Activated CD4-positive, alpha-beta memory T cell treated with anti-CD3 and anti-CD28 coated beads, Interleukin-2, amount 10 ng/mL, durations not matched to agents 7 days and 5 days (primary cell): Measurements from ENCODE around the gene ANTXR1. TPM values are rescaled to one million over a fixed set of nuclear protein-coding genes. Genes with fewer than 3 reads are reported as not detected.

Source experiments
- CTCF ChIA-PET: fragments of 350-600 bp; sonication (Branson Sonifier 250); formaldehyde crosslinking; loops from one replicate; lab custom pipeline; 2021; ENCODE audit warnings: antibody characterized with exemption, inconsistent platforms; lab: Charles Lee
- POLR2A ChIA-PET: fragments of 350-600 bp; sonication (Branson Sonifier 250); formaldehyde crosslinking; loops from one replicate; lab custom pipeline; 2021; ENCODE audit warnings: antibody characterized with exemption; lab: Charles Lee
- DNase-seq: peaks from one replicate; pipeline ENCODE4 v3.0.0-alpha.2; 2020
- H3K27ac Mint-ChIP-seq: one replicate; pipeline ENCODE4 v1.8.0; 2021; ENCODE audit warnings: mild to moderate bottlenecking, mixed read lengths
- H3K27me3 Mint-ChIP-seq: one replicate; pipeline ENCODE4 v1.8.0; 2021; ENCODE audit warnings: mixed read lengths
- H3K36me3 Mint-ChIP-seq: one replicate; pipeline ENCODE4 v1.8.0; 2021; ENCODE audit warnings: low read depth, mixed read lengths
- H3K4me1 Mint-ChIP-seq: one replicate; pipeline ENCODE4 v1.8.0; 2021; ENCODE audit warnings: mixed read lengths
- H3K4me3 Mint-ChIP-seq: one replicate; pipeline ENCODE4 v1.8.0; 2021; ENCODE audit warnings: mild to moderate bottlenecking, mixed read lengths
- H3K9me3 Mint-ChIP-seq: one replicate; pipeline ENCODE4 v1.8.0; 2021; ENCODE audit warnings: mixed read lengths
- total RNA-seq, 2 experiments: library from RNA; stranded (reverse); gene quantifications; one replicate each; pipeline ENCODE4 v1.2.3, GENCODE V29; 2021

ANTXR1 gene
- total RNA-seq, 2 experiments from 2014 or later: not detected

- no peaks in the 10 kb centered on the region for H3K36me3 Mint-ChIP-seq
- CTCF ChIA-PET: no interaction called here
- no peak for DNase-seq
- H3K27me3 Mint-ChIP-seq: peaks cover 51% of the 10 kb centered on the region
- no peak overlapping the region for H3K27ac Mint-ChIP-seq
- no peak overlapping the region for H3K4me3 Mint-ChIP-seq
- no peaks in the 10 kb centered on the region for H3K9me3 Mint-ChIP-seq
- no peaks in the 10 kb centered on the region for H3K4me1 Mint-ChIP-seq
- POLR2A ChIA-PET: no interaction called here
These were observed 178.7 kb downstream of the ANTXR1 start for GRCh38 chr2:69191634-69192033.

DNA sequence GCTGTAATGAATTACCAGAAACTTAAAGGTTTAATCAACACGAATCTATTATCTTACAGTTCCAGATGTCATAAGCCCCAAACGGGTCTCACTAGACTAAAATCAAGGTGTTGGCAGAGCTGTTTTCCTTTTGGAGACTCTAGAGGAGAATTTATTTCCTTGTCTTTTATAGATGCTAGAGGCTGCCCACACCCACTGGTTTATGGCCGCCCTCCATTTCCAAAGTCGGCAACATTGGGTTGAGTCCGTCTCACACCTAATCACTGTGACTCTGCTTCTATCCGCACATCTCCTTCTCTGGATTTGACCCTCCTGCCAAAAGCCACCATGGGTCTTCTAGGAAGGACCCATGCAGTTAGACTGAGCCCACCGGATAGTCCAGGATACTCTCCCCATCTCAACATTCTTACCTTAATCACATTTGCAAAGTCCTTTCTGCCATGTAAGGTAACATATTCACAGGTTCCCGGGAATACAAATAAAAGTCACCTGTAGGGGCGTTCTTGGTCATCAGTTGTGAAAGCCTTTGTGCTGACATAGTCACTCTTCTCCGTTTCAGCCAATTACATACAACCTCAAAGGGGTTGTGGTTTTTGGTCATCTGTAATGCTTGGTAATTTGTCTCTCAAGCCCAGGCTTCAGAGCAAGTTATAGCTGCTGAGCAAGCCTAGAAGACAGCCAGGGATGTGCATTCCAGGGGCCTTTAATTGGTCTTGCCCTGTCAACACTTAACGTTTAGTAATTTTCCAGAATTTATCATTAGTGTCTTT is 179.4 kb downstream of the ANTXR1 start:
- POLR2A ChIA-PET: no interaction called here
- H3K9me3 Mint-ChIP-seq: no peaks in the 10 kb centered on the region
- no peak overlapping the region for H3K4me3 Mint-ChIP-seq
- no peak for DNase-seq
- no peaks in the 10 kb centered on the region for H3K36me3 Mint-ChIP-seq
- peaks cover 55% of the 10 kb centered on the region for H3K27me3 Mint-ChIP-seq
- H3K27ac Mint-ChIP-seq: no peak overlapping the region
- CTCF ChIA-PET: no interaction called here
- no peaks in the 10 kb centered on the region for H3K4me1 Mint-ChIP-seq

GRCh38 chr2:69195706-69196105 is 182.7 kb downstream of the ANTXR1 start:
- Mint-ChIP-seq H3K4me3 (no peak overlapping the region), H3K27ac (no peak overlapping the region), H3K4me1 (no peaks in the 10 kb centered on the region), H3K9me3 (no peaks in the 10 kb centered on the region), H3K27me3 (peaks cover 38% of the 10 kb centered on the region), H3K36me3 (no peaks in the 10 kb centered on the region)
- ChIA-PET POLR2A (no interaction called here), CTCF (no interaction called here)
- DNase-seq: no peak

- CTCF ChIA-PET: no interaction called here
These were observed 183.5 kb downstream of the ANTXR1 start for GRCh38 chr2:69196327-69197117.

GRCh38 chr2:69200107-69200520 is 187.1 kb downstream of the ANTXR1 start:
- no peaks in the 10 kb centered on the region for H3K36me3 Mint-ChIP-seq

More at GRCh38 chr2:69196327-69197117, 183.5 kb downstream of the ANTXR1 start:
- POLR2A ChIA-PET: no interaction called here
- no peaks in the 10 kb centered on the region for H3K4me1 Mint-ChIP-seq
- H3K27ac Mint-ChIP-seq: no peak overlapping the region
- no peaks in the 10 kb centered on the region for H3K9me3 Mint-ChIP-seq
- H3K27me3 Mint-ChIP-seq: peaks cover 33% of the 10 kb centered on the region
- DNase-seq: no peak
- H3K36me3 Mint-ChIP-seq: no peaks in the 10 kb centered on the region
- no peak overlapping the region for H3K4me3 Mint-ChIP-seq

DNA sequence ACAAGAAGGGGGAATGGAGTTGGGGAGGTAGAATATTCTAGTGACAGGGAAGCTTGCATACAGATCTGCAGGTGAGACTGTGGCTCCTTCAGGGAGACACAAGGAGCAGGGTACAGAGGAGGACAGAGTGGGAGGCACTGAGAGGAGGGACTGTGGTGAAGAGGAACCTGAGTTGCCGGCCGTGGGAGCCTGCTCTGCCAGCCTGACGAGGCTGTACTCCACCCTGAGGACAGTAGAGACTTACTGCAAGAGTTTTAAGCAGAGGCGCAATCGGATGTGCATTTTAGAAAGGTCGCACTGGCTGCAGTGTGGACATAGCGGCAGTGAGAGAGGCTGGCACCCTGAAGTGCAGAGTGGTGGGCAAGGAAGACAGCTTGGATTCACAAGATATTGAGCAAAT is 188.3 kb downstream of the ANTXR1 start:
- CTCF ChIA-PET: no interaction called here
- no peaks in the 10 kb centered on the region for H3K4me1 Mint-ChIP-seq

More at GRCh38 chr2:69200107-69200520, 187.1 kb downstream of the ANTXR1 start:
- CTCF ChIA-PET: no interaction called here
- H3K4me1 Mint-ChIP-seq: no peaks in the 10 kb centered on the region
- H3K4me3 Mint-ChIP-seq: no peak overlapping the region
- H3K27ac Mint-ChIP-seq: no peak overlapping the region
- POLR2A ChIA-PET: no interaction called here
- H3K27me3 Mint-ChIP-seq: peaks cover 22% of the 10 kb centered on the region
- DNase-seq: no peak
- H3K9me3 Mint-ChIP-seq: no peaks in the 10 kb centered on the region

DNA sequence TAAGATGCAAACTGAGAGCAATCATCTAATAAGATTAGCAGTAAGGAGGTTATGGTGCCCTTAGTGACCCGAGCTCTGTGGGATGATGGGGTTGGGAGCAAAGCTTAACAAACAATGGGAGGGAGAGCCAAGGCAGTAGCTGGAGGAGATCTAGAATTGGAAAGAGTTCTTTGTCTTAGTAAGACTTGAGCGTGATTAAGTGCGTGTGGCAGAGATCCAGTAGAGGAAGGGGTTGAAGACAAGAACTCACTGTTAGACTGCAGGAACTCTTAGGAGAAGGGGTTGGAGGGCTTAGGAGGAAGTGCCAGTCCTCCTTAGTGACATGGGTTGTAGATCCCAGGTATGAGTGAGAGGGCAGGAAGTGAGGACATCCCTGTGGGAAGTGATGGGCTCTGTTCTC is 189.3 kb downstream of the ANTXR1 start:
- Mint-ChIP-seq H3K27me3 (peaks cover 18% of the 10 kb centered on the region), H3K36me3 (no peaks in the 10 kb centered on the region), H3K4me1 (no peaks in the 10 kb centered on the region), H3K4me3 (no peak overlapping the region), H3K27ac (no peak overlapping the region), H3K9me3 (no peaks in the 10 kb centered on the region)
- ChIA-PET CTCF (no interaction called here), POLR2A (no interaction called here)
- DNase-seq: no peak

More for the DNA sequence above, 188.3 kb downstream of the ANTXR1 start:
- Mint-ChIP-seq H3K36me3 (no peaks in the 10 kb centered on the region), H3K27ac (no peak overlapping the region), H3K27me3 (peaks cover 22% of the 10 kb centered on the region), H3K9me3 (no peaks in the 10 kb centered on the region), H3K4me3 (no peak overlapping the region)
- POLR2A ChIA-PET: interaction anchor here (0.6 kb wide), 1 partner anchor 830 kb away, joined by 4 read pairs; no protein-coding TSS in a partner anchor
- DNase-seq: no peak

GRCh38 chr2:69203166-69203985 is 190.4 kb downstream of the ANTXR1 start:
- Mint-ChIP-seq H3K36me3 (no peaks in the 10 kb centered on the region), H3K4me1 (no peaks in the 10 kb centered on the region), H3K4me3 (no peak overlapping the region), H3K27me3 (peaks cover 22% of the 10 kb centered on the region), H3K9me3 (no peaks in the 10 kb centered on the region), H3K27ac (no peak overlapping the region)
- POLR2A ChIA-PET: no interaction called here
- no peak for DNase-seq
- CTCF ChIA-PET: no interaction called here

GRCh38 chr2:69204654-69205053 is 191.7 kb downstream of the ANTXR1 start:
- no peak for DNase-seq
- Mint-ChIP-seq H3K27ac (no peak overlapping the region), H3K36me3 (no peaks in the 10 kb centered on the region), H3K4me3 (no peak overlapping the region), H3K9me3 (no peaks in the 10 kb centered on the region), H3K4me1 (no peaks in the 10 kb centered on the region), H3K27me3 (peaks cover 20% of the 10 kb centered on the region)
- CTCF ChIA-PET: no interaction called here
- POLR2A ChIA-PET: no interaction called here

- Mint-ChIP-seq H3K9me3 (no peaks in the 10 kb centered on the region), H3K36me3 (no peaks in the 10 kb centered on the region)
- POLR2A ChIA-PET: no interaction called here
These were observed 192.1 kb downstream of the ANTXR1 start for GRCh38 chr2:69205076-69205475.

GRCh38 chr2:69205491-69205890 is 192.5 kb downstream of the ANTXR1 start:
- H3K36me3 Mint-ChIP-seq: no peaks in the 10 kb centered on the region
- DNase-seq: no peak
- ChIA-PET CTCF (no interaction called here), POLR2A (no interaction called here)
- no peaks in the 10 kb centered on the region for H3K9me3 Mint-ChIP-seq
- H3K4me1 Mint-ChIP-seq: no peaks in the 10 kb centered on the region
- no peak overlapping the region for H3K4me3 Mint-ChIP-seq
- H3K27ac Mint-ChIP-seq: no peak overlapping the region
- peaks cover 17% of the 10 kb centered on the region for H3K27me3 Mint-ChIP-seq

More at GRCh38 chr2:69205076-69205475, 192.1 kb downstream of the ANTXR1 start:
- CTCF ChIA-PET: no interaction called here
- Mint-ChIP-seq H3K4me1 (no peaks in the 10 kb centered on the region), H3K4me3 (no peak overlapping the region), H3K27ac (no peak overlapping the region), H3K27me3 (peaks cover 18% of the 10 kb centered on the region)
- no peak for DNase-seq

DNA sequence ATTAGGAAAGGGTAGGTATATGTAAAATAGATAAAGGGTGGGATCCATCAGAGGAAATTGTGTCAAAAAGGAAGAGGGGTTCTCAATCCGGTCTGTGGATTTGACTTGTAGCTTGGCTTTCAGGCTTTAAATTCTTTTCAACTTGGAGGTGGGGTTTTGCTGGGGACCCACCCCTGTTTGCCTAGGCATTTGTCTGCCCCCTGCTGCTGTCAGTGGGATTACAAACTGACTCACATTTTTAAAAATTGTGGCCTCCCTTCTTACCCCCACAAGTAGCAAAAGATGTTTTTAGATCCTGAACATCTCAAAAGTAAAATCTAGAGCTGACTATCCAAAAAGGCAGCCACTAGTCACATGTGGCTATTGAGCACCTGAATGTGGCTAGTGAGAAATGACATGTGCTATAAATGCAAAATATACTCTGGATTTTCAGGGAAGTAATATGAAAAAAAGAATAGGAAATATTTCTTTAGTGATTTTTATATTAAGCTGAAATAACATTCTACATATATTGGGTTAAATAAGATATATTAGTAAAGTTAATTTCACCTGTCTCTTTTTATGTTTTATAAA is 195.1 kb downstream of the ANTXR1 start:
- Mint-ChIP-seq H3K9me3 (no peaks in the 10 kb centered on the region), H3K27me3 (peaks cover 18% of the 10 kb centered on the region), H3K4me3 (no peak overlapping the region), H3K36me3 (no peaks in the 10 kb centered on the region), H3K4me1 (no peaks in the 10 kb centered on the region), H3K27ac (no peak overlapping the region)
- CTCF ChIA-PET: no interaction called here
- DNase-seq: no peak
- POLR2A ChIA-PET: no interaction called here
